Limb (tissue), 2 donors: ENCODE data around the gene DBNDD1.
"Not testable (repeated sequence)": the region's sequence is repeated elsewhere in the genome, so short reads cannot be mapped to it uniquely, and the experiment has no call there.

ENCODE experiments used
- DNase-seq, 2 donors: peaks; one replicate each; pipeline ENCODE4 v3.0.0-alpha.2; 2016; ENCODE audit errors: extremely low spot score in 2 of 2

Gene DBNDD1

GRCh38 chr16:90012991-90013745 lies 6.1 kb downstream of the DBNDD1 start:
- no peak for DNase-seq

GRCh38 chr16:90011908-90012501 lies 7.3 kb downstream of the DBNDD1 start:
- no peak for DNase-seq

GRCh38 chr16:90011508-90011819 lies 7.8 kb downstream of the DBNDD1 start:
- DNase-seq = no peak

- DNase-seq = no peak
Observed at GRCh38 chr16:90010676-90011507, 8.4 kb downstream of the DBNDD1 start.

- no peak for DNase-seq
Observed at GRCh38 chr16:90009172-90009899, 9.9 kb downstream of the DBNDD1 start.

GRCh38 chr16:90008708-90009145 lies 10.5 kb downstream of the DBNDD1 start:
- DNase-seq = no peak

- DNase-seq = not testable (repeated sequence)
Observed at GRCh38 chr16:90007635-90008234, 11.5 kb downstream of the DBNDD1 start.

- no peak for DNase-seq
Observed at GRCh38 chr16:90007015-90007414, 12.2 kb downstream of the DBNDD1 start.

- no peak for DNase-seq
Observed at GRCh38 chr16:90005956-90006663, 13.1 kb downstream of the DBNDD1 start.

- DNase-seq = no peak
Observed at GRCh38 chr16:90004577-90004976, 14.7 kb downstream of the DBNDD1 start.

- no peak for DNase-seq
Observed at GRCh38 chr16:90002759-90003158, 16.5 kb downstream of the DBNDD1 start.

GRCh38 chr16:90001761-90002503 lies 17.3 kb downstream of the DBNDD1 start:
- DNase-seq = no peak

GRCh38 chr16:90000733-90001427 lies 18.4 kb downstream of the DBNDD1 start:
- no peak for DNase-seq

GRCh38 chr16:89999831-90000574 lies 19.3 kb downstream of the DBNDD1 start:
- DNase-seq = no peak

- no peak for DNase-seq
Observed at GRCh38 chr16:89996178-89996489, 23.1 kb downstream of the DBNDD1 start.

GRCh38 chr16:89995475-89996177 lies 23.6 kb downstream of the DBNDD1 start:
- DNase-seq = not testable (repeated sequence)

GRCh38 chr16:89994721-89995474 lies 24.4 kb downstream of the DBNDD1 start:
- not testable (repeated sequence) for DNase-seq

- DNase-seq = no peak
Observed at GRCh38 chr16:89994389-89994720, 24.9 kb downstream of the DBNDD1 start.
